Gastroesophageal sphincter (tissue), 3 donors: ENCODE measurements around the gene TMEM170B.

Source experiments
- POLR2A ChIP-seq, 2 donors: fragments of 450-650 bp; IDR thresholded peaks; one replicate each; pipeline ENCODE4 v1.6.1; 2017; ENCODE audit warnings: antibody characterized with exemption in 2 of 2, mild to moderate bottlenecking in 2 of 2, moderate library complexity in 1 of 2
- TF ChIP-seq, protein P1 (sequence below), 4 experiments: fragments of 200-600 bp in 2 of 4; fragments of 450-650 bp in 2 of 4; sonication (generic) in 1 of 4; IDR thresholded peaks; one replicate each; pipeline ENCODE4 v1.5.1; 2017 to 2019; ENCODE audit warnings: antibody characterized with exemption in 4 of 4, mild to moderate bottlenecking in 2 of 4, moderate library complexity in 2 of 4

DNA sequence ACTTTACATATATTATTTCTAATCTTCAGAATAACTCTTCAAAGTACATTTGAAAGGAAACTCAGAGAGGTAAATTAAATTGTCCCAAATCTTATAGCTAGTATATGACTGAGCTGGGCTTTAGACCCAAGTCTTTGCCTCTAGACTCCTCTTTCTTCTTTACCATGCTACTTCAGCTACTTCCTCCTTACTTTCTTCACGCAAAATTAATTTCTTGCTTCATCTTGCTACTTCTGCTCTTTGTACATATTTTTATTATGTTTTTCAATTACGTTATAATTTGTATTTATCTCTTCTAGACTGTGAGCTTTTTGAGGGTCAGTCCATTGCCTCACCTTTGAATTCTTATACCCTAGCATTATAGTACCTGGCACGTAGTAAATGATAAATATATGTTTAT is 5.3 kb downstream of the TMEM170B start:
- TF ChIP-seq, protein P1, sequence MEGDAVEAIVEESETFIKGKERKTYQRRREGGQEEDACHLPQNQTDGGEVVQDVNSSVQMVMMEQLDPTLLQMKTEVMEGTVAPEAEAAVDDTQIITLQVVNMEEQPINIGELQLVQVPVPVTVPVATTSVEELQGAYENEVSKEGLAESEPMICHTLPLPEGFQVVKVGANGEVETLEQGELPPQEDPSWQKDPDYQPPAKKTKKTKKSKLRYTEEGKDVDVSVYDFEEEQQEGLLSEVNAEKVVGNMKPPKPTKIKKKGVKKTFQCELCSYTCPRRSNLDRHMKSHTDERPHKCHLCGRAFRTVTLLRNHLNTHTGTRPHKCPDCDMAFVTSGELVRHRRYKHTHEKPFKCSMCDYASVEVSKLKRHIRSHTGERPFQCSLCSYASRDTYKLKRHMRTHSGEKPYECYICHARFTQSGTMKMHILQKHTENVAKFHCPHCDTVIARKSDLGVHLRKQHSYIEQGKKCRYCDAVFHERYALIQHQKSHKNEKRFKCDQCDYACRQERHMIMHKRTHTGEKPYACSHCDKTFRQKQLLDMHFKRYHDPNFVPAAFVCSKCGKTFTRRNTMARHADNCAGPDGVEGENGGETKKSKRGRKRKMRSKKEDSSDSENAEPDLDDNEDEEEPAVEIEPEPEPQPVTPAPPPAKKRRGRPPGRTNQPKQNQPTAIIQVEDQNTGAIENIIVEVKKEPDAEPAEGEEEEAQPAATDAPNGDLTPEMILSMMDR (IDR thresholded peaks at IDR 0.05) = no peak
- no peak for TF ChIP-seq POLR2A (IDR thresholded peaks at IDR 0.05)
